WTC11 (cell line): ENCODE measurements around the gene DENND4B.

Source experiments
- ETV6 ChIP-seq: sonication (generic); formaldehyde crosslinking; IDR thresholded peaks from 2 replicates; pipeline ENCODE4 v1.8.1; 2022; ENCODE audit warnings: mild to moderate bottlenecking, missing genetic modification reagents
- TEAD1 ChIP-seq: sonication (generic); formaldehyde crosslinking; IDR thresholded peaks from 2 replicates; pipeline ENCODE4 v1.8.0; 2022; ENCODE audit warnings: mild to moderate bottlenecking, missing genetic modification reagents
- TF ChIP-seq, protein P1 (sequence below): sonication (generic); formaldehyde crosslinking; IDR thresholded peaks from 2 replicates; pipeline ENCODE4 v1.8.0; 2022; ENCODE audit warnings: mild to moderate bottlenecking, missing genetic modification reagents

- TF ChIP-seq, protein P1, sequence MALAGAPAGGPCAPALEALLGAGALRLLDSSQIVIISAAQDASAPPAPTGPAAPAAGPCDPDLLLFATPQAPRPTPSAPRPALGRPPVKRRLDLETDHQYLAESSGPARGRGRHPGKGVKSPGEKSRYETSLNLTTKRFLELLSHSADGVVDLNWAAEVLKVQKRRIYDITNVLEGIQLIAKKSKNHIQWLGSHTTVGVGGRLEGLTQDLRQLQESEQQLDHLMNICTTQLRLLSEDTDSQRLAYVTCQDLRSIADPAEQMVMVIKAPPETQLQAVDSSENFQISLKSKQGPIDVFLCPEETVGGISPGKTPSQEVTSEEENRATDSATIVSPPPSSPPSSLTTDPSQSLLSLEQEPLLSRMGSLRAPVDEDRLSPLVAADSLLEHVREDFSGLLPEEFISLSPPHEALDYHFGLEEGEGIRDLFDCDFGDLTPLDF, result no peak
- no peak for TF ChIP-seq TEAD1 (CRISPR knock-in tag)
- TF ChIP-seq ETV6 (CRISPR knock-in tag), result no peak
Observed at GRCh38 chr1:153991151-153991630, 44.7 kb upstream of the DENND4B start.
